D721Med (cell line): ENCODE results near the gene DNAL4.

Experiments
- DNase-seq: peaks from one replicate; pipeline ENCODE4 v3.0.0; 2011; ENCODE audit warnings: low spot score; ENCODE audit not compliant: insufficient read length
- FAIRE-seq: peaks from 2 replicates; lab custom pipeline; 2011; peaks lifted over from hg19 to GRCh38; lab: Jason Lieb, UNC
- TF ChIP-seq, protein P1 (sequence below): IDR thresholded peaks from 2 replicates; pipeline ENCODE4 v1.5.1; 2012; ENCODE audit warnings: mild to moderate bottlenecking, control low read depth; ENCODE audit not compliant: insufficient read depth; ENCODE audit errors: missing control alignments

DNAL4 gene

DNA sequence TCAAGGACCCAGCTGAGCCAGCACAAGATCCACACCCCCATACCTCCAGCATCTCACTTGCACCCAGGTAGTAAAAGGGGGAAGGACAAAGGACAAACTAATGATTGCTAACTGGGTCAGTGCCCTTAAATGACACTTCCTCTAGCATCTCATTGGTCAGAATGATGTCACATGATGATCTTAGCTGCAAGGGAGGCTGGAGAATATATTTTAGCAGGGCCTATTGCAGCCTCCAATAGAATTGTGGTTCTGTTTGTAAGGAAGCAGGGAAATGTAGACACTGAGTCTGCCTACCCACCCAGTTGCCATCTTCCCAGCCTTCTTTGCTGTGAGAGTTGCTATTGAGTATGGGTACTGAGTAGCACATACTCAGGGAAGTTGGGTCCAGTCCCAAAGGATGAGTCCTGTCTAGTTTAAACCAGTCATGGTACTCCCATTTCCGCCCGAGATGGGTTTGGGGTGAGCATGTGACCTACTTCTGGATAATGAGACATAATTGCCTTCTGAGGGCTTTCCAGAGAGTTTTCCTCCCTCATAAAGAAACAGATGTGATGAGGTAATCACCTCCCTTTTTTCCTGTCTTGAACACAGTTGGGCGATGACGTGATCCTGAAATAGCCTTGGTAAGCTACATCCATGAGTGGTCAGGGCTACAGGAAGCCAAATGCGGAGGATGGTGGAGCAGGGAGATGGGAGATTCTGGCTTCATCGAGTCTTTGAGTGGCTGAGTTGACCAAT lies 5.5 kb upstream of the DNAL4 start:
- FAIRE-seq (no peak), DNase-seq (no peak)
- TF ChIP-seq, protein P1, sequence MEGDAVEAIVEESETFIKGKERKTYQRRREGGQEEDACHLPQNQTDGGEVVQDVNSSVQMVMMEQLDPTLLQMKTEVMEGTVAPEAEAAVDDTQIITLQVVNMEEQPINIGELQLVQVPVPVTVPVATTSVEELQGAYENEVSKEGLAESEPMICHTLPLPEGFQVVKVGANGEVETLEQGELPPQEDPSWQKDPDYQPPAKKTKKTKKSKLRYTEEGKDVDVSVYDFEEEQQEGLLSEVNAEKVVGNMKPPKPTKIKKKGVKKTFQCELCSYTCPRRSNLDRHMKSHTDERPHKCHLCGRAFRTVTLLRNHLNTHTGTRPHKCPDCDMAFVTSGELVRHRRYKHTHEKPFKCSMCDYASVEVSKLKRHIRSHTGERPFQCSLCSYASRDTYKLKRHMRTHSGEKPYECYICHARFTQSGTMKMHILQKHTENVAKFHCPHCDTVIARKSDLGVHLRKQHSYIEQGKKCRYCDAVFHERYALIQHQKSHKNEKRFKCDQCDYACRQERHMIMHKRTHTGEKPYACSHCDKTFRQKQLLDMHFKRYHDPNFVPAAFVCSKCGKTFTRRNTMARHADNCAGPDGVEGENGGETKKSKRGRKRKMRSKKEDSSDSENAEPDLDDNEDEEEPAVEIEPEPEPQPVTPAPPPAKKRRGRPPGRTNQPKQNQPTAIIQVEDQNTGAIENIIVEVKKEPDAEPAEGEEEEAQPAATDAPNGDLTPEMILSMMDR: no peak

GRCh38 chr22:38798496-38798895 lies 4.6 kb upstream of the DNAL4 start:
- DNase-seq (no peak), FAIRE-seq (no peak)
- TF ChIP-seq, protein P1: no peak

GRCh38 chr22:38796262-38796957 lies 2.5 kb upstream of the DNAL4 start:
- TF ChIP-seq, protein P1: no peak
- DNase-seq (no peak), FAIRE-seq (no peak)

DNA sequence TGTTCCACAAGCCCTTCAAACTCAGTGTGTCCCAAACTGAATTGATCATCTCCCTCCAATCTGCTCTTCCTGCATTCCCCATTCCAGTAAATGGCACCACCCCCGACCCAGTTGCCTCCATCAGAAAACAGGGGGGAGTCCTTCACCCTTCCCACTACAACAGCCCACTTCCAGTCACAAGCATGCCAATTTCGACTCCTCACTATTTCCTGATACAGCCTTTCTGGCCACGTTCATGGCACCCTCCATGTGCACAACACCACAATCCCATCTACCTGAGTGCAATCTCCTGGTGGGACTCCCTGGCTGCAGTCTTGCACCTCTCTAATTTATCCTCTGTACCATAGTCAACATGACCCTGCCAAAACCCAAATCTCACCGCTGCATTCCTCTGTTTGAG lies 1.6 kb upstream of the DNAL4 start:
- no peak for DNase-seq
- TF ChIP-seq, protein P1: no peak
- no peak for FAIRE-seq

DNA sequence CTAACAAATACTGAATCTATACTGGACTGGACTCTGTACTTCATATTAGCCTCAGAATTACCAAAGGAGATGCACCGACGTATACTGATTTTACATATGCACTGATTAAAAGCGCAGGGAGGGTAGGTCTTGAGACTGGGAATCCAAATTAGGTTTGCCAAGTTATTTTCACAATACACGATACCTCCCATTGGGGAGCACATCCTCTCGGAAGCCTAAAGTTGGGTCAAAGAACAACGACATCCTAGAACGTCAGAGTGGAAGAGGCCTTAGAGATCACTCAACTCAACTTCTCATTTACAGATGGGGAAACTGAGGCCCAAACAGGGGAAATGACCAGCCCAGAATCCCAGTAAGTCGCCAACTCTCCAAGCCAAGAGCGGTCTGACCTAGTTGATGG lies 626 bp downstream of the DNAL4 start:
- DNase-seq: no peak
- FAIRE-seq: no peak
- TF ChIP-seq, protein P1: no peak

- TF ChIP-seq, protein P1: no peak
- no peak for DNase-seq
- FAIRE-seq: no peak
These were observed 1.1 kb downstream of the DNAL4 start for GRCh38 chr22:38792833-38793232.

DNA sequence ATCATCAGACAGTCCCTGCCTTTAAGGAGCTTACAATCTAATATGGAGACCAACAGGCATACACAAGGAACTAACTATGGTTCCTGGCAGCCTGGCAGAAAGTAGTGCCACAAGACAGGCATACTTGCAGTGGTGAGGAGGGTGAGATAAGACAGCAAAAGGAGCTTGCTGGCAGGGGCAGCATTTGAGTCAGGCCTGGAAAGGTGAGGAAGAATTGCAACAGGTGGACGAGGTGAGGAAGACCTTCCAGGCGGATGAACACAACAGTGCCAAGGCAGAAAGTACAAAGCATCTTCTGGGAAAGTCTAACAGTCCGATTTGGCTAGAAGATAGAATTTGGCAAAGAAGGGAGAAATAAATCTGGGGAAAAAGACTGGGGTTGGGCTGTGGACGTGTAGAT lies 4.3 kb downstream of the DNAL4 start:
- FAIRE-seq: no peak
- TF ChIP-seq, protein P1: no peak
- no peak for DNase-seq
